ENCODE measurements around the gene CACNA1D. TPM values are rescaled to one million over a fixed set of nuclear protein-coding genes. Genes with fewer than 3 reads are reported as not detected.

The CACNA1D gene
- total and polyA plus RNA-seq, 2 donors from 2014 or later, result 3.7 to 35.7 TPM

- DNase-seq (peak in 2 of 5 donors; percentile 26 to 27), FAIRE-seq (no peak)
- Histone ChIP-seq H3K9me3 (ENCODE audit: control insufficient read depth in 2 of 3, insufficient read depth in 1 of 3, low read length in 3 of 3) (no peaks in the 10 kb centered on the region), H3K4me1 (ENCODE audit: control insufficient read depth in 2 of 3, insufficient read depth in 2 of 3, low read depth in 1 of 3, low read length in 3 of 3) (peaks cover 0 to 2% (median 0%) of the 10 kb centered on the region in 3 donors), H3K4me3 (ENCODE audit: low read length in 3 of 3) (no peak overlapping the region), H3K36me3 (ENCODE audit: control insufficient read depth in 2 of 3, insufficient read depth in 3 of 3, low read length in 3 of 3) (peaks cover 0 to 2% (median 0%) of the 10 kb centered on the region in 3 donors), H3K9ac (ENCODE audit: low read length in 3 of 3) (no peak overlapping the region), H3K27ac (ENCODE audit: low read depth in 2 of 2, low read length in 2 of 2) (no peak overlapping the region), H3K27me3 (ENCODE audit: control insufficient read depth, insufficient read depth, low read length) (no peaks in the 10 kb centered on the region)
- TF ChIP-seq CTCF (IDR thresholded peaks at IDR 0.05; ENCODE audit: borderline replicate concordance, extremely low read depth, insufficient read depth), result no peak
- intact Hi-C loops (cut with DNase I), result no loop called here
Measured at GRCh38 chr3:53800041-53800906, 305.9 kb downstream of the CACNA1D start.

- no peak for FAIRE-seq
- Histone ChIP-seq H3K36me3 (ENCODE audit: control insufficient read depth in 2 of 3, insufficient read depth in 3 of 3, low read length in 3 of 3) (peaks cover 0 to 2% (median 0%) of the 10 kb centered on the region in 3 donors), H3K9ac (ENCODE audit: low read length in 3 of 3) (no peak overlapping the region), H3K4me1 (ENCODE audit: control insufficient read depth in 2 of 3, insufficient read depth in 2 of 3, low read depth in 1 of 3, low read length in 3 of 3) (peaks cover 0 to 2% (median 0%) of the 10 kb centered on the region in 3 donors), H3K27me3 (ENCODE audit: control insufficient read depth, insufficient read depth, low read length) (no peaks in the 10 kb centered on the region), H3K4me3 (ENCODE audit: low read length in 3 of 3) (no peak overlapping the region), H3K27ac (ENCODE audit: low read depth in 2 of 2, low read length in 2 of 2) (no peak overlapping the region), H3K9me3 (ENCODE audit: control insufficient read depth in 2 of 3, insufficient read depth in 1 of 3, low read length in 3 of 3) (no peaks in the 10 kb centered on the region)
- intact Hi-C loops (cut with DNase I), result no loop called here
- TF ChIP-seq CTCF (IDR thresholded peaks at IDR 0.05; ENCODE audit: borderline replicate concordance, extremely low read depth, insufficient read depth), result no peak
- peak in 1 of 5 donors; percentile 9 for DNase-seq
Measured at GRCh38 chr3:53801319-53801718, 306.9 kb downstream of the CACNA1D start.

GRCh38 chr3:53802256-53802880 is 308.0 kb downstream of the CACNA1D start:
- intact Hi-C loops (cut with DNase I), result no loop called here
- FAIRE-seq (no peak), DNase-seq (peak in 1 of 5 donors; percentile 24)
- no peak for TF ChIP-seq CTCF (IDR thresholded peaks at IDR 0.05; ENCODE audit: borderline replicate concordance, extremely low read depth, insufficient read depth)
- H3K9ac ChIP-seq (ENCODE audit: low read length in 3 of 3), result no peak overlapping the region
- H3K27me3 ChIP-seq (ENCODE audit: control insufficient read depth, insufficient read depth, low read length), result no peaks in the 10 kb centered on the region
- H3K4me1 ChIP-seq (ENCODE audit: control insufficient read depth in 2 of 3, insufficient read depth in 2 of 3, low read depth in 1 of 3, low read length in 3 of 3), result peaks cover 0 to 10% (median 9%) of the 10 kb centered on the region in 3 donors
- H3K27ac ChIP-seq (ENCODE audit: low read depth in 2 of 2, low read length in 2 of 2), result no peak overlapping the region
- no peaks in the 10 kb centered on the region for H3K9me3 ChIP-seq (ENCODE audit: control insufficient read depth in 2 of 3, insufficient read depth in 1 of 3, low read length in 3 of 3)
- H3K36me3 ChIP-seq (ENCODE audit: control insufficient read depth in 2 of 3, insufficient read depth in 3 of 3, low read length in 3 of 3), result peaks cover 0 to 2% (median 0%) of the 10 kb centered on the region in 3 donors
- no peak overlapping the region for H3K4me3 ChIP-seq (ENCODE audit: low read length in 3 of 3)

All from kidney (tissue), 14 donors.